Kidney (tissue), 14 donors: ENCODE measurements around the gene RUNDC3A. TPM values are rescaled to one million over a fixed set of nuclear protein-coding genes. Genes with fewer than 3 reads are reported as not detected.

Experiments used
- DNase-seq, 5 donors: peaks; one replicate each; pipeline ENCODE4 v3.0.0-alpha.2; 2013 to 2020
- FAIRE-seq: peaks from 2 replicates; lab custom pipeline; 2012; peaks lifted over from hg19 to GRCh38; lab: Jason Lieb, UNC
- H3K27ac ChIP-seq, 2 donors: one replicate each; pipeline ENCODE4 v1.7.0; 2013; ENCODE audit warnings: low read depth in 2 of 2, low read length in 2 of 2, inconsistent platforms in 1 of 2
- H3K27me3 ChIP-seq: one replicate; pipeline ENCODE4 v1.7.1; 2013; ENCODE audit warnings: low read length, inconsistent platforms; ENCODE audit not compliant: control insufficient read depth, insufficient read depth
- H3K36me3 ChIP-seq, 3 donors: one replicate each; pipeline versions ENCODE4 v1.7.0 to v1.7.1; 2013; ENCODE audit warnings: low read length in 3 of 3, control low read depth in 1 of 3, inconsistent platforms in 1 of 3; ENCODE audit not compliant: insufficient read depth in 3 of 3, control insufficient read depth in 2 of 3
- H3K4me1 ChIP-seq, 3 donors: one replicate each; pipeline versions ENCODE4 v1.7.0 to v1.7.1; 2013; ENCODE audit warnings: low read length in 3 of 3, inconsistent platforms in 1 of 3, low read depth in 1 of 3; ENCODE audit not compliant: control insufficient read depth in 2 of 3, insufficient read depth in 2 of 3
- H3K4me3 ChIP-seq, 3 donors: one replicate each; pipeline versions ENCODE4 v1.7.0 to v1.8.1; 2013; ENCODE audit warnings: low read length in 3 of 3, control low read depth in 1 of 3, inconsistent platforms in 1 of 3
- H3K9ac ChIP-seq, 3 donors: one replicate each; pipeline versions ENCODE4 v1.7.0 to v1.7.1; 2013; ENCODE audit warnings: low read length in 3 of 3, control low read depth in 1 of 3, inconsistent platforms in 1 of 3
- H3K9me3 ChIP-seq, 3 donors: one replicate each; pipeline versions ENCODE4 v1.7.0 to v1.7.1; 2013; ENCODE audit warnings: low read length in 3 of 3, control low read depth in 1 of 3, inconsistent platforms in 1 of 3; ENCODE audit not compliant: control insufficient read depth in 2 of 3, insufficient read depth in 1 of 3
- CTCF ChIP-seq: IDR thresholded peaks from 3 replicates; pipeline ENCODE4 v1.5.1; 2012; ENCODE audit warnings: mild to moderate bottlenecking, moderate library complexity, borderline replicate concordance; ENCODE audit not compliant: insufficient read depth; ENCODE audit errors: extremely low read depth
- intact Hi-C: fragments of 100-400 bp; cut with DNase I; formaldehyde crosslinking; loops from one replicate; pipeline ENCODE4 v1.11.1; 2022
- polyA plus RNA-seq: library from polyadenylated mRNA; stranded (reverse); fragments of 350-450 nt; fragmentation: Illumina TruSeq; extraction: RNeasy Lipid Tissue Mini Kit (QIAGEN cat#74804); gene quantifications from one replicate; pipeline ENCODE4 v1.2.3, GENCODE V29; 2014; ENCODE audit warnings: low read depth, low replicate concordance; ENCODE audit not compliant: insufficient read depth
- total RNA-seq: library from RNA; stranded (reverse); fragmentation: NEBNext Ultra II Directional; extraction: Animal tissue kit (Norgen Biotek cat#: 25700); gene quantifications from one replicate; pipeline ENCODE4 v1.2.1, GENCODE V29; 2021
- donor health status: control.
- donor health status: control.
- donor health status: control.
- donor health status: control.
- donor health status: control.
- donor health status: DM: yes; HTN: yes; CAD: no.
- donor health status: Normal renal cell carcinoma (clear cell type).

Gene RUNDC3A
- total and polyA plus RNA-seq, 2 donors from 2014 or later: 2.2 to 6.4 TPM

DNA sequence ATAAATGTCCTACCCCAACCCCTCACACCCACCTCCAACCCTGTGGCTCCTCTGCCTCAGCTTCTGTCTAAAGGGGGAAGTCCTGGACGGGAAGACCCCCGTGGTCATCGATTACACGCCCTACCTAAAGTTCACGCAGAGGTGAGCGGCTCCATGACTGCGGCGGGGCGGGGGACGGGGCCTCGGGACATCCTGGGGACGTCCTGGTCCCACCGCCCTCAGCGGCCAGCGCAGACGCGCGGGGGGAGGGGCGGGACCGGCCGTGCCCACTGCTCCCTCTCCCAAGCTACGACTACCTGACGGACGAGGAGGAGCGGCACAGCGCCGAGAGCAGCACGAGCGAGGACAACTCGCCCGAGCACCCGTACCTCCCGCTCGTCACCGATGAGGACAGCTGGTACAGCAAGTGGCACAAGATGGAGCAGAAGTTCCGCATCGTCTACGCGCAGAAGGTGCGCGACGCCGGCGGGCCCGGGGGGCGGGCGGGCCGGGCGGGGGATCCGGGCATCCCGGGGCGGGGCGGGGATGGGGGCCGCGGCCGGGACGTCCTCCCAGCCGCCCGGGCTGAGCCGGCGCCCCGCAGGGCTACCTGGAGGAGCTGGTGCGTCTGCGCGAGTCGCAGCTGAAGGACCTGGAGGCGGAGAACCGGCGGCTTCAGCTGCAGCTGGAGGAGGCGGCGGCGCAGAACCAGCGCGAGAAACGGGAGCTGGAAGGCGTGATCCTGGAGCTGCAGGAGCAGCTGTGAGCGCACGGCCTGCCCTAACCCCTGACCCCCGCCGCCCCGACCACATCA, 6.7 kb downstream of the RUNDC3A start:
- Histone ChIP-seq H3K27ac (no peak overlapping the region), H3K27me3 (peaks cover 19% of the 10 kb centered on the region), H3K9ac (no peak overlapping the region), H3K36me3 (peaks cover 0 to 2% (median 0%) of the 10 kb centered on the region in 3 donors), H3K4me3 (no peak overlapping the region), H3K9me3 (no peaks in the 10 kb centered on the region), H3K4me1 (peaks cover 0 to 4% (median 0%) of the 10 kb centered on the region in 3 donors)
- no peak for TF ChIP-seq CTCF
- peak; percentile 69 to 81 (median 76) for DNase-seq
- no peak for FAIRE-seq
- intact Hi-C loops: no loop called here

GRCh38 chr17:44315760-44316731, 7.6 kb downstream of the RUNDC3A start:
- no peak overlapping the region for H3K9ac ChIP-seq
- intact Hi-C loops: no loop called here
- FAIRE-seq: no peak

DNA sequence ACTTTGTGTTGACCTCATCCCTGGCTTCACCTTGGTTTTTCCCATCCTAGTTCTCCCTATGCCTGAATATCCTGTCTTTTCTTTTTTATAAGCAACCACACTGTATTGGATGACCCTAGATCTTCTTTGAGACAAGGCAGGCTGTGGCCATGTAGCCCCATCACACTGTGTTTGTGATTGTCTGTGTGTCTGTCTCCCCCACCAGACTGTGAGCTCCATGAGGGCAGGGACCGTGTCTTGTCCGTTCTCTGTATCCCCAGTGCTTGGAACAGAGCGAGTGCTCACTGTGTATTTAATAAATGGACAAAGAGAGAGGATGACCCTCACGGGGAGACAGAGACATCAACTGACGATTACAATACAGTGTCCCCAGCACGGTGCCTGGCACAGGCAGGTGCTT, 9.1 kb downstream of the RUNDC3A start:
- no peak for TF ChIP-seq CTCF
- FAIRE-seq: no peak

More at GRCh38 chr17:44315760-44316731, 7.6 kb downstream of the RUNDC3A start:
- Histone ChIP-seq H3K4me1 (peaks cover 0 to 4% (median 0%) of the 10 kb centered on the region in 3 donors), H3K36me3 (peaks cover 0 to 10% (median 7%) of the 10 kb centered on the region in 3 donors), H3K9me3 (no peaks in the 10 kb centered on the region), H3K4me3 (no peak overlapping the region), H3K27ac (no peak overlapping the region), H3K27me3 (peaks cover 19% of the 10 kb centered on the region)
- DNase-seq: peak in 2 of 5 donors; percentile 42 to 47
- TF ChIP-seq CTCF: no peak

More for the DNA sequence above, 9.1 kb downstream of the RUNDC3A start:
- no peak overlapping the region for H3K27ac ChIP-seq
- peaks cover 0 to 25% (median 16%) of the 10 kb centered on the region in 3 donors for H3K36me3 ChIP-seq
- H3K9me3 ChIP-seq: no peaks in the 10 kb centered on the region
- H3K9ac ChIP-seq: no peak overlapping the region
- H3K4me1 ChIP-seq: peaks cover 0 to 8% (median 0%) of the 10 kb centered on the region in 3 donors
- no peak for DNase-seq
- no peak overlapping the region for H3K4me3 ChIP-seq
- intact Hi-C loops: no loop called here
- H3K27me3 ChIP-seq: peaks cover 19% of the 10 kb centered on the region
